Transverse colon (tissue), 4 donors: ENCODE data around the gene MUC22. TPM values are rescaled to one million over a fixed set of nuclear protein-coding genes. Genes with fewer than 3 reads are reported as not detected.
"Not testable (repeated sequence)": the region's sequence is repeated elsewhere in the genome, so short reads cannot be mapped to it uniquely, and the experiment has no call there.

ENCODE experiments used
- DNase-seq: peaks from one replicate; pipeline ENCODE4 v3.0.0-alpha.2; 2019
- H3K27ac ChIP-seq, 4 donors: fragments of 200-600 bp; sonication (generic); 2 replicates each; pipeline ENCODE4 v1.5.1; 2016 to 2018; ENCODE audit warnings: inconsistent platforms in 4 of 4
- H3K27me3 ChIP-seq: fragments of 200-600 bp; sonication (generic); 2 replicates; pipeline ENCODE4 v1.5.1; 2017; ENCODE audit warnings: inconsistent platforms
- H3K36me3 ChIP-seq, 4 donors: fragments of 200-600 bp; sonication (generic); 2 replicates each; pipeline ENCODE4 v1.5.1; 2017 to 2019; ENCODE audit warnings: inconsistent platforms in 4 of 4
- H3K4me1 ChIP-seq, 4 donors: fragments of 200-600 bp; sonication (generic); 2 replicates each; pipeline ENCODE4 v1.5.1; 2017 to 2020; ENCODE audit warnings: inconsistent platforms in 4 of 4
- H3K4me3 ChIP-seq, 4 donors: fragments of 200-600 bp; sonication (generic); 1 replicate in 1 of 4; 2 replicates in 3 of 4; pipeline versions ENCODE4 v1.5.1 to v1.6.1; 2017 to 2019; ENCODE audit warnings: inconsistent platforms in 4 of 4
- H3K9me3 ChIP-seq, 2 donors: fragments of 200-600 bp; sonication (generic); 2 replicates each; pipeline ENCODE4 v1.5.1; 2017 to 2019; ENCODE audit warnings: inconsistent platforms in 2 of 2
- EP300 ChIP-seq: sonication (generic); formaldehyde crosslinking; IDR thresholded peaks from one replicate; pipeline ENCODE4 v1.6.1; 2017; ENCODE audit warnings: antibody characterized with exemption, low read depth
- POLR2A ChIP-seq: fragments of 450-650 bp; IDR thresholded peaks from one replicate; pipeline ENCODE4 v1.6.1; 2016; ENCODE audit warnings: antibody characterized with exemption, mild to moderate bottlenecking, moderate library complexity
- POLR2AphosphoS5 ChIP-seq, 3 donors: sonication (generic); formaldehyde crosslinking; IDR thresholded peaks; one replicate each; pipeline ENCODE4 v1.6.1; 2016; ENCODE audit warnings: antibody characterized with exemption in 3 of 3
- WGBS, 2 donors: methylation state at CpG; one replicate each; pipeline ENCODE4 v1.1.5; 2018; ENCODE audit warnings: low coverage in 1 of 2; 5-methylcytosine and 5-hydroxymethylcytosine counted together
- in situ Hi-C, 4 donors: fragments of 200-750 bp; cut with MboI; loops; one replicate each; pipeline versions ENCODE4 v1.15.0 to v1.15.1; 2017; ENCODE audit warnings: low sequenced_read_pairs in 3 of 4, low pct_ligation_motif_present in 1 of 4, low pct_unique_long_range_greater_than_20kb in 1 of 4
- intact Hi-C: fragments of 100-400 bp; cut with DNase I; formaldehyde crosslinking; loops from one replicate; pipeline ENCODE4 v1.15.1; 2023; ENCODE audit warnings: low total_unique reads
- total RNA-seq, 4 donors: library from RNA; depleted of rRNA; stranded (reverse); fragments of >200 nt; gene quantifications; one replicate each; pipeline ENCODE4 v1.1.0, GENCODE V29; 2016
- TF ChIP-seq, protein P1 (sequence below), 5 experiments: fragments of 200-600 bp in 3 of 5; fragments of 450-650 bp in 2 of 5; sonication (generic) in 3 of 5; IDR thresholded peaks; 1 replicate in 2 of 5; 2 replicates in 3 of 5; pipeline ENCODE4 v1.5.1; 2016 to 2017; ENCODE audit warnings: antibody characterized with exemption in 5 of 5, inconsistent platforms in 3 of 5, mild to moderate bottlenecking in 2 of 5, moderate library complexity in 1 of 5

The MUC22 gene
- total RNA-seq, 4 donors from 2014 or later: not detected

DNA sequence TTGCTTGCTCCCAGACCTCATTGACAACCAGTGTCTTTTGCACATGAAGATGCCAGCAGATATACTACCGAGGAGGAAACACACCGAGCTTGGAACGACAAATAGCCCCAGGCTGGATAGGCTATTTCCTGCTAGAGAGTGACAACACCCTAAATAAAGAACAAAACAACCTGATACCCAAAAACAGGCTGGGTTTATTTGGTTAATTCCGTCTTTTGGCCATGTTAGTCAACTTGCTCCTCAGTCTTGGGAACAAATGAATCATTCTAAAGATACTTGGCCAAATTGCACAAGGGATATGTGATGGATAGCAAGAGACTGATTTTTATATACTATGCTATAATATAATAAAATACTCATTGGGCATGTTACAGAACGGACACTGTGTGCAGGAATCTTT is 11.5 kb upstream of the MUC22 start:
- Histone ChIP-seq H3K9me3 (no peaks in the 10 kb centered on the region), H3K4me1 (no peaks in the 10 kb centered on the region), H3K27ac (no peak overlapping the region), H3K27me3 (no peaks in the 10 kb centered on the region), H3K36me3 (no peaks in the 10 kb centered on the region), H3K4me3 (no peak overlapping the region)
- WGBS, 2 donors: 50 to 53% methylated on average over 5 of the region's 5 CpGs
- in situ Hi-C loops (no loop called here), intact Hi-C loops (no loop called here)
- no peak for DNase-seq
- TF ChIP-seq, protein P1, sequence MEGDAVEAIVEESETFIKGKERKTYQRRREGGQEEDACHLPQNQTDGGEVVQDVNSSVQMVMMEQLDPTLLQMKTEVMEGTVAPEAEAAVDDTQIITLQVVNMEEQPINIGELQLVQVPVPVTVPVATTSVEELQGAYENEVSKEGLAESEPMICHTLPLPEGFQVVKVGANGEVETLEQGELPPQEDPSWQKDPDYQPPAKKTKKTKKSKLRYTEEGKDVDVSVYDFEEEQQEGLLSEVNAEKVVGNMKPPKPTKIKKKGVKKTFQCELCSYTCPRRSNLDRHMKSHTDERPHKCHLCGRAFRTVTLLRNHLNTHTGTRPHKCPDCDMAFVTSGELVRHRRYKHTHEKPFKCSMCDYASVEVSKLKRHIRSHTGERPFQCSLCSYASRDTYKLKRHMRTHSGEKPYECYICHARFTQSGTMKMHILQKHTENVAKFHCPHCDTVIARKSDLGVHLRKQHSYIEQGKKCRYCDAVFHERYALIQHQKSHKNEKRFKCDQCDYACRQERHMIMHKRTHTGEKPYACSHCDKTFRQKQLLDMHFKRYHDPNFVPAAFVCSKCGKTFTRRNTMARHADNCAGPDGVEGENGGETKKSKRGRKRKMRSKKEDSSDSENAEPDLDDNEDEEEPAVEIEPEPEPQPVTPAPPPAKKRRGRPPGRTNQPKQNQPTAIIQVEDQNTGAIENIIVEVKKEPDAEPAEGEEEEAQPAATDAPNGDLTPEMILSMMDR (IDR thresholded peaks at IDR 0.05): no peak
- TF ChIP-seq POLR2A: no peak
- TF ChIP-seq EP300: no peak
- TF ChIP-seq POLR2AphosphoS5 (IDR thresholded peaks at IDR 0.05): no peak

DNA sequence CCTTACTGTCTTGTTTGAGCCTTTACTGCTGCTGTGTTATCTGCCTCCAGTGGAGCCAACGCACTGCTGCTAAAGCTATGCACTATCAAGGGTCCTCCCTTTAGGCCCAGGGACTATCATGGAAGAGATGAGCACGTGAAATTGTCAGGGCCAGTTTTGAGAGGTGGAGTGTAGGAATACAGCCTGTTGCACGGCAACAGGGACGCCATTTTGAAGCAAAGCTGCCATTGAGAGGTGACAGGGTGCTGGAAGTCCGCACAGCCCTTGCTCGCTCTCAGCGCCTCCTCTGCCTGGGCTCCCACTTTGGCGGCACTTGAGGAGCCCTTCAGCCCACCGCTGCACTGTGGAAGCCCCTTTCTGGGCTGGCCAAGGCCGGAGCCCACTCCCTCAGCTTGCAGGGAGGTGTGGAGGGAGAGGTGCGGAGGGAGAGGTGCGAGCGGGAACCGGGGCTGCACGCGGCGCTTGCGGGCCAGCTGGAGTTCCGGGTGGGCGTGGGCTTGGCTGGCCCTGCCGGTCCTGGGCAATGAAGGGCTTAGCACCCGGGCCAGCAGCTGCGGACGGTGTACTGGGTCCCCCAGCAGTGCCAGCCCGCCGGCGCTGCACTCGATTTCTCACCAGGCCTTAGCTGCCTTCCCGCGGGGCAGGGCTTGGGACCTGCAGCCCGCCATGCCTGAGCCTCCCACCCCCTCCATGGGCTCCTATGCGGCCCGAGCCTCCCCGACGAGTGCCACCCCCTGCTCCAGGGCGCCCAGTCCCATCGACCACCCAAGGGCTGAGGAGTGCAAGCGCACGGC is 10.0 kb upstream of the MUC22 start:
- H3K4me3 ChIP-seq, H3K27me3 ChIP-seq, H3K27ac ChIP-seq, H3K9me3 ChIP-seq, H3K36me3 ChIP-seq, intact Hi-C loops, H3K4me1 ChIP-seq, in situ Hi-C loops, DNase-seq: not testable (repeated sequence)
- WGBS, 2 donors: 90% methylated on average over 24 of the region's 39 CpGs; no CpG with 5 or more reads in 1 of the 2 donors

GRCh38 chr6:31001281-31001888 is 8.9 kb upstream of the MUC22 start:
- 78 to 80% methylated on average over 5 to 13 of the region's 13 CpGs for WGBS, 2 donors
- H3K27ac ChIP-seq: no peak overlapping the region
- DNase-seq: no peak
- no peaks in the 10 kb centered on the region for H3K36me3 ChIP-seq
- no peak overlapping the region for H3K4me3 ChIP-seq
- in situ Hi-C loops (no loop called here), intact Hi-C loops (no loop called here)
- TF ChIP-seq POLR2AphosphoS5 (IDR thresholded peaks at IDR 0.05): no peak
- TF ChIP-seq, protein P1 (IDR thresholded peaks at IDR 0.05): no peak
- TF ChIP-seq EP300: no peak
- no peak for TF ChIP-seq POLR2A
- H3K9me3 ChIP-seq: no peaks in the 10 kb centered on the region
- no peaks in the 10 kb centered on the region for H3K4me1 ChIP-seq
- H3K27me3 ChIP-seq: no peaks in the 10 kb centered on the region

- no peak for TF ChIP-seq POLR2A
- no peak for TF ChIP-seq POLR2AphosphoS5 (IDR thresholded peaks at IDR 0.05)
- TF ChIP-seq EP300: no peak
- TF ChIP-seq, protein P1 (IDR thresholded peaks at IDR 0.05): no peak
- H3K4me3 ChIP-seq: no peak overlapping the region
- no peaks in the 10 kb centered on the region for H3K9me3 ChIP-seq
- no peaks in the 10 kb centered on the region for H3K36me3 ChIP-seq
- no peak overlapping the region for H3K27ac ChIP-seq
- H3K27me3 ChIP-seq: no peaks in the 10 kb centered on the region
- in situ Hi-C loops: no loop called here
- 60 to 63% methylated on average over 2 of the region's 2 CpGs for WGBS, 2 donors
- DNase-seq: no peak
- intact Hi-C loops: no loop called here
- no peaks in the 10 kb centered on the region for H3K4me1 ChIP-seq
Observed at GRCh38 chr6:31002471-31002870, 7.8 kb upstream of the MUC22 start.
